KMS-11 (cell line): Measurements from ENCODE around the gene KRT17.
"Not testable (repeated sequence)": the region's sequence is repeated elsewhere in the genome, so short reads cannot be mapped to it uniquely, and the experiment has no call there.

Source experiments
- H2AFZ ChIP-seq: fragments of 200-600 bp; sonication (generic); 2 replicates; pipeline ENCODE4 v1.6.1; 2016; ENCODE audit warnings: antibody characterized with exemption, mixed run types, low read depth
- H3K27ac ChIP-seq: fragments of 200-600 bp; sonication (generic); 2 replicates; pipeline ENCODE4 v1.6.1; 2016; ENCODE audit warnings: mild to moderate bottlenecking, mixed run types
- H3K27me3 ChIP-seq: fragments of 200-600 bp; sonication (generic); 2 replicates; pipeline ENCODE4 v1.6.1; 2017; ENCODE audit warnings: mild to moderate bottlenecking, low read depth, mixed run types, moderate library complexity; ENCODE audit not compliant: insufficient read depth
- H3K36me3 ChIP-seq: fragments of 200-600 bp; sonication (generic); 2 replicates; pipeline ENCODE4 v1.6.1; 2017; ENCODE audit warnings: mild to moderate bottlenecking, mixed run types; ENCODE audit not compliant: insufficient read depth
- H3K4me1 ChIP-seq: fragments of 200-600 bp; sonication (generic); 2 replicates; pipeline ENCODE4 v1.6.1; 2016; ENCODE audit warnings: mild to moderate bottlenecking, low read depth, mixed run types; ENCODE audit not compliant: poor library complexity, severe bottlenecking
- H3K4me2 ChIP-seq: fragments of 200-600 bp; sonication (generic); 2 replicates; pipeline ENCODE4 v1.7.0; 2016; ENCODE audit warnings: mild to moderate bottlenecking, mixed run types
- H3K4me3 ChIP-seq: fragments of 200-600 bp; sonication (generic); IDR thresholded peaks from 2 replicates; pipeline ENCODE4 v1.6.1; 2017; ENCODE audit warnings: low read depth, low read length, mixed read lengths; ENCODE audit not compliant: insufficient read depth
- H3K79me2 ChIP-seq: fragments of 200-600 bp; sonication (generic); 2 replicates; pipeline ENCODE4 v1.6.1; 2016; ENCODE audit warnings: low read depth, mixed run types; ENCODE audit not compliant: insufficient read depth
- H3K9ac ChIP-seq: fragments of 200-600 bp; sonication (generic); 2 replicates; pipeline ENCODE4 v1.6.1; 2016; ENCODE audit warnings: mild to moderate bottlenecking, mixed run types
- H4K20me1 ChIP-seq: fragments of 200-600 bp; sonication (generic); 2 replicates; pipeline ENCODE4 v1.6.1; 2016; ENCODE audit warnings: mild to moderate bottlenecking, mixed run types; ENCODE audit not compliant: insufficient read depth
- TF ChIP-seq, protein P1 (sequence below): fragments of 200-600 bp; sonication (generic); conservative IDR thresholded peaks from 2 replicates; pipeline ENCODE4 v1.6.1; 2017; ENCODE audit warnings: low read depth, mild to moderate bottlenecking, antibody characterized with exemption, low read length, moderate library complexity, mixed read lengths

The KRT17 gene

DNA sequence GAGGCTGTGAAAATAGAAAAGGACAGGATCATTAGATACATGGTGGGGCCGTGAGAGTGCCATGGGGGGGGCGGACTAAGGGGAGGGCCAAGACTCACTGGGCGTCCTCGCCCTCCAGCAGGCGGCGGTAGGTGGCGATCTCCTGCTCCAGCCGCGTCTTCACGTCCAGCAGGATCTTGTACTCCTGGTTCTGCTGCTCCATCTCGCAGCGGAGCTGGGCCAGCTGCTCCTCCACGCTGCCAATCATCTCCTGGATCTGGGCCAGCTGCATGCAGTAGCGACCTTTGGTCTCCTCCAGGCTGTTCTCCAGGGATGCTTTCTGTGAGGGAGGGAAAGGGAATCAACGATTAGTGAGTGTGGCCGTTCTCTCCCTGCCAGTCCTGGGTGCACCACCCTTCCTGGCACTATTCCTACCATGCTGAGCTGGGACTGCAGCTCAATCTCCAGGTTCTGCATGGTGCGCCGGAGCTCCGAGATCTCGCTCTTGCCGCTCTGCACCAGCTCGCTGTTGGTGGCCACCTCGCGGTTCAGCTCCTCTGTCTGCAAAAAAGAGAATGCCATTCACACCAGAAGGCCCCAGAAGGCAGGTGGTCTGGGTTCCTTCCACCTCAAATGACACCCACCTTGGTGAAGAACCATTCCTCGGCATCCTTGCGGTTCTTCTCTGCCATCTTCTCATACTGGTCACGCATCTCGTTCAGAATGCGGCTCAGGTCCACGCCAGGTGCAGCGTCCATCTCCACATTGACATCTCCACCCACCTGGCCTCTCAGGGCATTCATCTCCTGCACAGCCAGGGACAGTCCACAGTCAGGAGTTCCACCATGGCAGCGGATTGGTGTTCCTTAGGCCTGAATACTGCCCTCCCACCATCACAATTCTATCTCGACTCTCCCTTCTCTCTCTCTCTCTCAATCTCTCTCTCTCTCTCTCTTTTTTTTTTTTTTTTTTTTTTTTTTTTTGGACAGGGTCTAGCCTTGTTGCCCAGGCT lies 40.9 kb downstream of the KRT17 start:
- Histone ChIP-seq H2AFZ (no peak overlapping the region), H3K27ac (no peak overlapping the region), H3K27me3 (peaks cover 15% of the 10 kb centered on the region; the same call in 1 of the 2 replicates), H3K4me3 (no peak overlapping the region), H3K36me3 (no peaks in the 10 kb centered on the region), H3K79me2 (no peaks in the 10 kb centered on the region), H3K4me2 (no peak overlapping the region), H3K9ac (no peak overlapping the region), H3K4me1 (peaks cover 16% of the 10 kb centered on the region), H4K20me1 (no peaks in the 10 kb centered on the region)
- TF ChIP-seq, protein P1, sequence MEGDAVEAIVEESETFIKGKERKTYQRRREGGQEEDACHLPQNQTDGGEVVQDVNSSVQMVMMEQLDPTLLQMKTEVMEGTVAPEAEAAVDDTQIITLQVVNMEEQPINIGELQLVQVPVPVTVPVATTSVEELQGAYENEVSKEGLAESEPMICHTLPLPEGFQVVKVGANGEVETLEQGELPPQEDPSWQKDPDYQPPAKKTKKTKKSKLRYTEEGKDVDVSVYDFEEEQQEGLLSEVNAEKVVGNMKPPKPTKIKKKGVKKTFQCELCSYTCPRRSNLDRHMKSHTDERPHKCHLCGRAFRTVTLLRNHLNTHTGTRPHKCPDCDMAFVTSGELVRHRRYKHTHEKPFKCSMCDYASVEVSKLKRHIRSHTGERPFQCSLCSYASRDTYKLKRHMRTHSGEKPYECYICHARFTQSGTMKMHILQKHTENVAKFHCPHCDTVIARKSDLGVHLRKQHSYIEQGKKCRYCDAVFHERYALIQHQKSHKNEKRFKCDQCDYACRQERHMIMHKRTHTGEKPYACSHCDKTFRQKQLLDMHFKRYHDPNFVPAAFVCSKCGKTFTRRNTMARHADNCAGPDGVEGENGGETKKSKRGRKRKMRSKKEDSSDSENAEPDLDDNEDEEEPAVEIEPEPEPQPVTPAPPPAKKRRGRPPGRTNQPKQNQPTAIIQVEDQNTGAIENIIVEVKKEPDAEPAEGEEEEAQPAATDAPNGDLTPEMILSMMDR = no peak

DNA sequence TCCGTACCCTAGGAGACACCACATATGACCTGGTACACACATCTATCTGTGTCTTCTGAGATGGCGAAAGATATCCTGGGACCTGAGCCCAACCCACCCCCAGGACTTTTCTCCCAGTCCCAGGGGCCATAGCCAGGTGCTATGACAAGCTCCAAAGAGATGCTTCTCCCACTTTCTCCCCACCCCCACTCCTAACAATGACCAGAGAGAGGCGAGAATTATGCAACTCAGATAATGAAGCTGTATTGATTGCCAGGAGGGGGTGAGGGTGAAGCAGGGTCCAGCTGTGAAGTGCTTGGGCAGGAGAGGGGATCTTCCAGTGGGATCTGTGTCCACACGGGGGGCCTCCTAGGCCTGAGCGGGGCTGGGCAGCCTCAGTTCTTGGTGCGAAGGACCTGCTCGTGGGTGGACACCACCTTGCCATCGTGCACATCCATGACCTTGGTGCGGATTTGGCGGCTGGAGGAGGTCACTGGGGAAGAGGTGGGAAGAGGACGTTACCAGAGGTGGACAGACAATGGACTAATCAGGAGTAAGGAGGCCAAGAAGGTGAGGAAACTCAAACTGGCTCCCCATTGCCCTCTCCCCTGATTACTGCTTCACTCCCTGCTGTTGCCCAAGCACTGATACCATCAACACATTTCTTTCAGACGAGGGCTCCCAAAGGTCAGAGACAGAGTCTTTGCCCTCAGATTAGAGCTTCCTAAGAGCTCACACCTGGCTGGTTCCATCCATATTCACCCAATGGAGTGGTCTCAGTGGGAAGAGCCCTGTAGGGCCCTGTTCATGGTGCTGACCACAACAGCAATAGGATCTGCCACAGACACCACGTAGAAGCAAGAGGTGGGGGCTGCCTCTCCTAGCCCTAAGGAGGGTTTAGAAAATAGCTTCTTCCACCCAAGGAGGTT lies 42.1 kb downstream of the KRT17 start:
- H3K4me2 ChIP-seq, H3K27ac ChIP-seq, H3K4me3 ChIP-seq: not testable (repeated sequence)

DNA sequence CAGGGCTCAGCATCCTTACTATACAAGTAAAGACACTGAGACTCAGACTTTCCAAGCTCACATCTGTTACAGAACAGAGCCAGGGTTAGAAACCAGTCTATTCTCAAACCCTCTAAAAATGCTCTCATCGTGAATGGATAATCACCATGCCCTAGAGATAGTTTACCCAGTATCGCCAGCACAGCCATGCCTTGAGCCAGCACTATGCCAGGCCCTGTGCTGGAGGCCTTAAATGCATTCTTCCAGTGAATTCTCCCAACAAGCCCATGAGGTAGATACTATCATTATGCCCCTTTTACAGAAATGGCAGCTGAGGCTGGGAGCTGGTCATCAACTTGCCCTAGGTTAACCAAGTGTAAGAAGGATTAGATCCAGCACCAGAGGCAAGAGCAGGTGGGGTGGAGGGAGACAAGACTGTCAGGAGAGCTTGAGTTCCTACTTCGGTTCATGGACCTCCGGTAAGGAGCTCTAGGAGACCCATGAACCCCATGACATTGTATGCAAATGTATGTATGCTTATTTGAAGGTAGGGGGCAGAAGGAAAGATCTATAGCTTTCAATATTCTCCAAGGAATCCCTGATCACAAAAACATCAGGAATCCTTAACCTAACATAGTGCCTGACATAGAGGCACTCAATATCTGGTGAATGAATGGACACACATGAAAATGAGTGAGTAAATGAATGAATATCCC lies 42.9 kb downstream of the KRT17 start:
- TF ChIP-seq, protein P1 = no peak
- Histone ChIP-seq H3K79me2 (no peaks in the 10 kb centered on the region), H3K4me3 (no peak overlapping the region), H2AFZ (no peak overlapping the region), H3K27me3 (peaks cover 13% of the 10 kb centered on the region; the same call in 1 of the 2 replicates), H3K9ac (no peak overlapping the region), H3K27ac (no peak overlapping the region), H3K4me2 (no peak overlapping the region), H3K36me3 (no peaks in the 10 kb centered on the region), H4K20me1 (no peaks in the 10 kb centered on the region), H3K4me1 (peaks cover 16% of the 10 kb centered on the region)

More for the DNA sequence above, 42.1 kb downstream of the KRT17 start:
- not testable (repeated sequence) for H3K9ac ChIP-seq, H4K20me1 ChIP-seq, H2AFZ ChIP-seq, H3K79me2 ChIP-seq, H3K36me3 ChIP-seq
- peaks cover 13% of the 10 kb centered on the region; the same call in 1 of the 2 replicates for H3K27me3 ChIP-seq
- peaks cover 16% of the 10 kb centered on the region for H3K4me1 ChIP-seq

DNA sequence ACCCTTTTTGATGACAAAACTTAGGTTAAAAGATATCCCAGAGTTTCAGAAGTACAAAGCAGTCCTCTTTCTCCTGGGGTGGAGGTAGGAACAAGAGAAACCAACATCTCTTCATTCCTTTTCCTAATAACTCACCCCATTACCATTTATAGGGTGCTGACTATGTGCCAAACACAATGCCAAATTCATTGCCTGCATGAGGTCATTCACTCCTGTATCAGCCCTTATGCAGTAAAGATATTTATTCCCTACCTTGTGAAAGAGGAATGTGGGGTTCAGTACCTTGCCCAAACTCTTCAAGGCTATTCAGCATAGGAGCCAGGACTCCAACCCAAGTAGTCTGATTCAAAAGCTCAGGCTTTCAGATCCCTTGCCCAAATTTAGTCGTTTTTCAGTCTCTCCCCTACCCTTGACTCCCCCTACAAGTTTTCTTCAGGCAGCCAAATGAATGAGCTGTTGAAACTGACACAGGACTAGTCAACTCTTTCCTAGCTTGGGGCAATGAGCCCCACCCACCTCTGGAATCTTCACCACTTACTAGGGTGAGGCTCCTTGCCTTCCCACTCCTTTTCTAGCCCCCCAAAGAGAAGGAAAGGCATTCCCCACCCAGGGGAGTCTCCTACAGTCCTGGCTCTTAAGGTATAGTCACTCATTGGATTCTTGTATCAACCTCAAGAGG lies 43.5 kb downstream of the KRT17 start:
- Histone ChIP-seq H3K9ac (no peak overlapping the region), H3K4me2 (no peak overlapping the region), H3K4me3 (no peak overlapping the region), H3K36me3 (no peaks in the 10 kb centered on the region), H2AFZ (no peak overlapping the region), H4K20me1 (no peaks in the 10 kb centered on the region), H3K4me1 (peaks cover 16% of the 10 kb centered on the region), H3K27ac (no peak overlapping the region), H3K79me2 (no peaks in the 10 kb centered on the region), H3K27me3 (peaks cover 18% of the 10 kb centered on the region; the same call in 1 of the 2 replicates)
- TF ChIP-seq, protein P1 = no peak
